ENCODE measurements around the gene PDXP. TPM values are rescaled to one million over a fixed set of nuclear protein-coding genes. Genes with fewer than 3 reads are reported as not detected.

PDXP gene
- total RNA-seq, 2 donors from 2014 or later = 17.3 to 17.5 TPM

- intact Hi-C loops (cut with DNase I) = no loop called here
- DNase-seq (no peak), ATAC-seq (no peak)
Observed at GRCh38 chr22:37626556-37627075, 31.9 kb upstream of the PDXP start.

- DNase-seq (no peak), ATAC-seq (no peak)
- intact Hi-C loops (cut with DNase I) = no loop called here
Observed at GRCh38 chr22:37627121-37627520, 31.4 kb upstream of the PDXP start.

GRCh38 chr22:37627545-37627944, 31.0 kb upstream of the PDXP start:
- DNase-seq = no peak
- intact Hi-C loops (cut with DNase I) = no loop called here
- no peak for ATAC-seq

GRCh38 chr22:37628830-37629229, 29.7 kb upstream of the PDXP start:
- DNase-seq (no peak), ATAC-seq (no peak)
- intact Hi-C loops (cut with DNase I) = no loop called here

GRCh38 chr22:37629928-37630327, 28.6 kb upstream of the PDXP start:
- ATAC-seq (no peak), DNase-seq (no peak)
- intact Hi-C loops (cut with DNase I) = no loop called here

GRCh38 chr22:37630839-37631435, 27.6 kb upstream of the PDXP start:
- intact Hi-C loops (cut with DNase I) = no loop called here
- ATAC-seq (no peak), DNase-seq (no peak)

DNA sequence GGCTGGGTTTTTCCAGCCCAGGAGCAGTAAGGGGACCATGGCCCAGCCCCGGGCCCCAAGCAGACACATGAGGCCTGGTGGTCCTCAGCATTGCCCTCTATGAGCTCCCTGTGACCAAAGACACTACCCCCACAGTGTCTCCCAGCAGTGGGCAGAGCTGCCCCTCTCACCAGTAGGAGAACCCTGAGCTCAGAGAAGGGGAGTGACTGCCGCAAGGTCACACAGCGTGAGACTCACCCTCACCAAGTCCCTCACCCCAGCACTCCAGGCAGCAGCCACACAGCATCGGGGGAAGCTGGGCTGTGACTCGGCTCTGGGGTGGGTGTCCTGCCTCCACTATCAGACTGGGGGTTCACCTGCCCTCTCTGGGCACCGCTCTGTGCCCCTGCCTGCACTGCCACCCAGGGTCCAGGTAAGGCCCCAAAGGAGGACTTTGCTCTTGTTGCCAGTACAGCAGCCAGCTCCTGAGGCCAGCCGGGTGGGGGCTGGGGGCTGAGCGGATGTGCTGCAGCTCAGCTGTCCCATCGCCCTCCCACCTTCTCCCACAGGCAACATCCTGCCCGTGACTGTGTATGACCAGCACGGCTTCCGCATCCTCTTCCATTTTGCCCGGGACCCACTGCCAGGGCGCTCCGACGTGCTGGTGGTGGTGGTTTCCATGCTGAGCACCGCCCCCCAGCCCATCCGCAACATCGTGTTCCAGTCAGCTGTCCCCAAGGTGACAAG, 26.9 kb upstream of the PDXP start:
- no peak for DNase-seq
- intact Hi-C loops (cut with DNase I) = no loop called here
- ATAC-seq = no peak

GRCh38 chr22:37632174-37633088, 26.1 kb upstream of the PDXP start:
- no peak for DNase-seq
- peak in 1 of 2 donors; percentile 0 for ATAC-seq
- intact Hi-C loops (cut with DNase I) = no loop called here

DNA sequence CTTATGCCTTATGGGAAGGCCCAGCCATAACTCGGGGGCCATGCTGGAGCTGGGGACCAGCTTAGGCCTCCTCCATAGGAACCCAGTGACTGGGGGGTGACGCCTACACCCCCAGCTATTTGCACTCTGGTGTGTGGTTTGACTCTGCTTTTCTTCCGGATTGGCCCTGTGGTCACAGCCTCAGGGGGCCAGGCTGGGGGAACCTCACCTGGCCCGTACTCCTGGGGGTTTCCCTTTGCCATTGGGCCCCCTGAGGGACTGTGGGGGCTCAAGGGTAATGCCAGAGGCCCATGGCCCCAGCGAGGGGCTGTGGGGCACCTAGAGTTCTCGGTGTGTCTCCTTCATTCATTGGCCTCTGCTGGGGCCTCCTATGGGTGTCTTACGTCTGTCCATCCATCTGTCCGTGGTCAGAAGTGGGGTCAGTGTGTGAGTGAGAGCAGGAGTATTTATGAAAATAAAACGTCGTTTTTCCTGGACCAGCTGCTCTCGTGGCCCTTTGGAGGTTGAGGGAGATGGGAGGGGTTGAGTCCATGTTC, 25.4 kb upstream of the PDXP start:
- intact Hi-C loops (cut with DNase I) = no loop called here
- peak in 1 of 2 donors; percentile 1 for ATAC-seq
- no peak for DNase-seq

GRCh38 chr22:37633625-37634416, 24.7 kb upstream of the PDXP start:
- intact Hi-C loops (cut with DNase I) = no loop called here
- peak; percentile 86 to 87 for ATAC-seq
- DNase-seq = peak; percentile 87

DNA sequence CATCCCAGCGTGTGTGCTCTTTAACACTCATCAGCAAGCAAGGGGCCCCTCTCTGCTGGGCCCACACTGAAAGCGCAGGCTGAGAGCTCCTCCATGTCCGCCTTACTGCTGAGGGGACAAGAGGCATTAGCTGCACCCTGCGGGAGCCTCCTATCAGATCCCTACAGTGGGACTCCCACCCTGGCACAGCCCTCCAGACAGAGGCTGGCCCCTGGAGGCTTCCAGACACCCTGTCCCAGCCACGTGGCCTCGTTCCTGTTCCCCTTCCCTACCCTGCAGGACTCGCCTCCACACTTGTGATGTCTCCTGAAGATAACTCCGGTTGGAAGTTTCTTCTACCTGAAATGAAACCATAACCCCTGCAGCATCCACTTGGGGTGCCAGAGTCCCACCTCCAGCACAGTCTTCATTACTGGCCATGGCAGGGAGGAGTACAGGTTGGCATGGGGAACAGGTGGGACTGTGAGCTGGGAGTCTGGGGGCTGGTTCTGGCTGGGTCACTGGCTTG, 24.1 kb upstream of the PDXP start:
- ATAC-seq = peak; percentile 1 to 21
- no peak for DNase-seq
- intact Hi-C loops (cut with DNase I) = no loop called here

DNA sequence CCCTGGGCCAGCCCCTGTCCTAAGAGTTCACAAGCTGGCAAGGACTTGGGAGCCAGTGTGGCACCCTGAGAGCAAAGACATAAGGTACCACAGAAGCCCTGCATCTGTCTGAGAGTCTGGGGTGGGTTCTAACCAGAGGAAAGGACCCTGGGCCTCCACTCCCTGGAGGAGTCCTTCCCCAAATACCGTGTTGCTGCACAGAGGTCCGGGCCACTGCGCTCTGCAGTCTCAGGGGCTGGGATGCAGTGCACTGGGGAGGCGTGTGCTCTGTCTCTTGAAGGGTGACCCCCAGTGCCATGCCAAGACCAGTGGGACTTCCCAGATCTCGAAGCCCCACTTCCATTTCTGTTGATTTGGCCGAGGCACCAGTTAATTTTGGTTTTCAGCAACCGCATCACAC, 23.4 kb upstream of the PDXP start:
- no peak for ATAC-seq

DNA sequence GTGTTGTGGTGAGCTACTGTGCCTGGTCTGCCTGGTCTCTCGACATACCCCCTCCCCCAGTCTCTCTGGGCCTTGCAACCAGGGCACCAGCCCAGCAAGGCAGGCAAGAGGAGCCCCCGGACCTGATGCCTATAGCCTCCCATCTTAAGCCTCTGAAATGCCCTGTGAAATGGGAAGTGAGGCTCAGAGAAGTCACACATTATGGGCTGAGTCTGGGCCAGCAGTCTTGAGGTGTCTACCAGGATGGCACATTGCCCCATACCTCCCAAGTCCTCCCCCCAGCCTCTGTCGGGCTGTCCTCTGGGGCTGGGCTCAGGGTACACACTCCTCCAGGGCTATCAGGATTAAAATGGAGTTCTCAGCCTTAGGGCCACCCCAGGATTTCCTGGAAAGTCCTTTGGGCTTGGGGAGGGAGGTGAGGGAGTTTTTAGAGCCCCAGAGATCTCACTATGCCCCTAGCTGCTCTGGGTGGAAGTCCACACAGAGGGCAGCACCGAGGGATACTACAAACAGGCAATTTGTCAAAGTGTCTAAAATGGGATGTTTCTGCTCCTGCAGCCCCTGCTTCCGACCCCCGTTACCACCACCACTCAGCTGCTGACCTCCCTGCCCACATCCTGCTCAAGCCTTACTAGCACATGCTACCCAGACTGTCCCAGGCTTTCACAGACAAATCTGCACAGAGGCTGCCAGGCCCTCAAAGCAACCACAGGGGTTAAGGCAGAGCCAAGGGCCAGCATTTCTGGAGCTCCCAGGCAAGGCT, 22.2 kb upstream of the PDXP start:
- no peak for DNase-seq
- no peak for ATAC-seq
- intact Hi-C loops (cut with DNase I) = no loop called here

More for the DNA sequence above, 23.4 kb upstream of the PDXP start:
- no peak for DNase-seq
- intact Hi-C loops (cut with DNase I) = no loop called here

GRCh38 chr22:37636949-37637273, 21.6 kb upstream of the PDXP start:
- no peak for ATAC-seq
- intact Hi-C loops (cut with DNase I) = no loop called here
- DNase-seq = no peak

- intact Hi-C loops (cut with DNase I) = no loop called here
- no peak for ATAC-seq
- DNase-seq = no peak
Observed at GRCh38 chr22:37638391-37639069, 20.0 kb upstream of the PDXP start.

- intact Hi-C loops (cut with DNase I) = no loop called here
- peak; percentile 48 to 54 for ATAC-seq
- DNase-seq = peak; percentile 58
Observed at GRCh38 chr22:37639070-37639760, 19.3 kb upstream of the PDXP start, which contains the start of gene SH3BP1. TSS of gene SH3BP1 (plus strand) at chr22:37639669. CDS start at chr22:37639788, 119 bp downstream.

Data from left cardiac atrium (tissue), 4 donors.